Keratinocyte (primary cell): Measurements from ENCODE around the gene MRPL43. TPM values are rescaled to one million over a fixed set of nuclear protein-coding genes. Genes with fewer than 3 reads are reported as not detected.

ENCODE experiments used
- DNase-seq: peaks from one replicate; pipeline ENCODE4 v3.0.0-alpha.2; 2011; ENCODE audit warnings: low read depth, missing footprints, low spot score
- FAIRE-seq: peaks from 2 replicates; lab custom pipeline; 2011; peaks lifted over from hg19 to GRCh38; lab: Jason Lieb, UNC
- H2AFZ ChIP-seq: 2 replicates; pipeline ENCODE4 v1.6.0; 2012; ENCODE audit warnings: low read length, control low read depth, inconsistent platforms; ENCODE audit not compliant: control insufficient read depth
- H3K27ac ChIP-seq: 2 replicates; pipeline ENCODE4 v1.5.1; 2011; ENCODE audit warnings: low read length; ENCODE audit not compliant: control insufficient read depth, insufficient read depth
- H3K27me3 ChIP-seq: 3 replicates; pipeline ENCODE4 v1.6.0; 2011; ENCODE audit warnings: low read length; ENCODE audit not compliant: control insufficient read depth, insufficient read depth; ENCODE audit errors: extremely low read depth
- H3K36me3 ChIP-seq, 2 experiments: 2 replicates in 1 of 2; 3 replicates in 1 of 2; pipeline ENCODE4 v1.5.1; 2011; ENCODE audit warnings: low read length in 2 of 2, mild to moderate bottlenecking in 1 of 2; ENCODE audit not compliant: control insufficient read depth in 2 of 2, insufficient read depth in 2 of 2; ENCODE audit errors: extremely low read depth in 1 of 2
- H3K4me1 ChIP-seq: 3 replicates; pipeline ENCODE4 v1.5.1; 2011; ENCODE audit warnings: low read length; ENCODE audit not compliant: control insufficient read depth, insufficient read depth; ENCODE audit errors: extremely low read depth
- H3K4me2 ChIP-seq: 3 replicates; pipeline ENCODE4 v1.6.0; 2011; ENCODE audit warnings: low read depth, low read length; ENCODE audit not compliant: control insufficient read depth, insufficient read depth; ENCODE audit errors: extremely low read depth
- H3K4me3 ChIP-seq, 3 experiments: fragments of 200-600 bp in 1 of 3; sonication (generic) in 1 of 3; 2 replicates in 2 of 3; 3 replicates in 1 of 3; pipeline ENCODE4 v1.5.1; 2011 to 2016; ENCODE audit warnings: low read length in 3 of 3, mild to moderate bottlenecking in 3 of 3, control low read depth in 2 of 3, inconsistent platforms in 1 of 3, low read depth in 1 of 3, mixed read lengths in 1 of 3, mixed run types in 1 of 3, moderate library complexity in 1 of 3; ENCODE audit not compliant: control insufficient read depth in 2 of 3, insufficient read depth in 2 of 3; ENCODE audit errors: extremely low read depth in 1 of 3
- H3K79me2 ChIP-seq: 2 replicates; pipeline ENCODE4 v1.6.0; 2012; ENCODE audit warnings: low read length; ENCODE audit not compliant: control insufficient read depth, insufficient read depth
- H3K9ac ChIP-seq: 3 replicates; pipeline ENCODE4 v1.6.0; 2011; ENCODE audit warnings: low read length; ENCODE audit not compliant: control insufficient read depth, insufficient read depth; ENCODE audit errors: extremely low read depth
- H3K9me1 ChIP-seq: 3 replicates; pipeline ENCODE4 v1.6.0; 2011; ENCODE audit warnings: low read length; ENCODE audit not compliant: control insufficient read depth, insufficient read depth; ENCODE audit errors: extremely low read depth
- H3K9me3 ChIP-seq: 2 replicates; pipeline ENCODE4 v1.5.1; 2012; ENCODE audit warnings: low read depth, low read length; ENCODE audit not compliant: control insufficient read depth
- H4K20me1 ChIP-seq: 3 replicates; pipeline ENCODE4 v1.6.0; 2011; ENCODE audit warnings: low read length; ENCODE audit not compliant: control insufficient read depth, insufficient read depth; ENCODE audit errors: extremely low read depth
- EZH2 ChIP-seq: IDR thresholded peaks from one replicate; pipeline ENCODE4 v1.6.1; 2012; ENCODE audit warnings: inconsistent platforms, mild to moderate bottlenecking, low read length, moderate library complexity
- dilution Hi-C: fragments of 300-500 bp; cut with MboI; formaldehyde crosslinking; loops from one replicate; pipeline ENCODE4 v1.7.0; 2020; ENCODE audit warnings: low sequenced_read_pairs; ENCODE audit not compliant: extremely low pct_ligation_motif_present
- polyA plus RNA-seq, 5 experiments: library from polyadenylated mRNA; depleted of rRNA in 3 of 5; stranded (reverse) in 3 of 5; stranded (forward) in 1 of 5; unstranded in 1 of 5; fragments of >200 nt; gene quantifications; 1 replicate in 1 of 5; 2 replicates in 3 of 5; 3 replicates in 1 of 5; pipeline versions ENCODE4 v1.2.1 to v1.2.3, GENCODE V29; 2011 to 2012; ENCODE audit warnings: missing spikeins in 2 of 5, low read depth in 1 of 5, low replicate concordance in 1 of 5
- TF ChIP-seq, protein P1 (sequence below), 3 experiments: IDR thresholded peaks in 1 of 3; conservative IDR thresholded peaks in 1 of 3; optimal IDR thresholded peaks in 1 of 3; 2 replicates in 2 of 3; 3 replicates in 1 of 3; pipeline versions ENCODE3 to v1.5.1; 2011; ENCODE audit warnings: low read length in 3 of 3, mild to moderate bottlenecking in 3 of 3, moderate library complexity in 2 of 3, control low read depth in 1 of 3, inconsistent platforms in 1 of 3; ENCODE audit not compliant: insufficient read depth in 2 of 3; ENCODE audit errors: extremely low read depth in 1 of 3

Gene MRPL43
- polyA plus RNA-seq, 1 donor (not counting 4 experiments of a cell fraction or from before 2014, with no cell fraction given): 71.1 TPM

DNA sequence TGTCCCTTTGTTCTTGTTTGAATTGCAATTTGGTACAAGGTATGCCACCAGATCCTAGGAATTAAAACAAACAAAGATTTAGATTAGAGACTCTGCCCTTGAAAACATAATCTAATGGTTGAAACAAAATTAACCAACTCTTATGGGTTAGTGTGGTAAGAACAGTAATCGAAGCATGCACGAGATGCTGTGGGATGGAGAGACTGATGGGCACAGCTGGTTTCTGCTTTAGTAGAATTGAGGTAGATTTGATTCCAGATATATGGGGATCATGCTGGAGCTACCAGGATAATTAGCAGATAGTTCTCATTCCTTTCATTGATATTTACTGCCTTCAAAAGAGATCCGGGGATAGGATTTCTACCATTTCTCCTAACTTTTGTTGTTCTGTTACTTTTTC, 38.4 kb downstream of the MRPL43 start:
- FAIRE-seq (no peak), DNase-seq (no peak)
- Histone ChIP-seq H3K36me3 (peaks cover 3 to 14% of the 10 kb centered on the region in 2 experiments), H3K4me3 (no peak overlapping the region), H3K4me2 (no peak overlapping the region), H4K20me1 (no peaks in the 10 kb centered on the region), H3K4me1 (no peaks in the 10 kb centered on the region), H3K27ac (no peak overlapping the region), H3K79me2 (no peaks in the 10 kb centered on the region), H3K9ac (no peak overlapping the region), H3K9me3 (no peaks in the 10 kb centered on the region), H3K9me1 (no peaks in the 10 kb centered on the region), H2AFZ (no peak overlapping the region), H3K27me3 (no peaks in the 10 kb centered on the region)
- no peak for TF ChIP-seq EZH2
- TF ChIP-seq, protein P1, sequence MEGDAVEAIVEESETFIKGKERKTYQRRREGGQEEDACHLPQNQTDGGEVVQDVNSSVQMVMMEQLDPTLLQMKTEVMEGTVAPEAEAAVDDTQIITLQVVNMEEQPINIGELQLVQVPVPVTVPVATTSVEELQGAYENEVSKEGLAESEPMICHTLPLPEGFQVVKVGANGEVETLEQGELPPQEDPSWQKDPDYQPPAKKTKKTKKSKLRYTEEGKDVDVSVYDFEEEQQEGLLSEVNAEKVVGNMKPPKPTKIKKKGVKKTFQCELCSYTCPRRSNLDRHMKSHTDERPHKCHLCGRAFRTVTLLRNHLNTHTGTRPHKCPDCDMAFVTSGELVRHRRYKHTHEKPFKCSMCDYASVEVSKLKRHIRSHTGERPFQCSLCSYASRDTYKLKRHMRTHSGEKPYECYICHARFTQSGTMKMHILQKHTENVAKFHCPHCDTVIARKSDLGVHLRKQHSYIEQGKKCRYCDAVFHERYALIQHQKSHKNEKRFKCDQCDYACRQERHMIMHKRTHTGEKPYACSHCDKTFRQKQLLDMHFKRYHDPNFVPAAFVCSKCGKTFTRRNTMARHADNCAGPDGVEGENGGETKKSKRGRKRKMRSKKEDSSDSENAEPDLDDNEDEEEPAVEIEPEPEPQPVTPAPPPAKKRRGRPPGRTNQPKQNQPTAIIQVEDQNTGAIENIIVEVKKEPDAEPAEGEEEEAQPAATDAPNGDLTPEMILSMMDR (optimal IDR thresholded peaks at IDR 0.05 in 1 of 3, IDR thresholded peaks at IDR 0.05 in 1 of 3, conservative IDR thresholded peaks at IDR 0.05 in 1 of 3; ENCODE audit: extremely low read depth in 1 of 3, insufficient read depth in 2 of 3, low read length in 3 of 3): no peak
- dilution Hi-C loops: no loop called here

DNA sequence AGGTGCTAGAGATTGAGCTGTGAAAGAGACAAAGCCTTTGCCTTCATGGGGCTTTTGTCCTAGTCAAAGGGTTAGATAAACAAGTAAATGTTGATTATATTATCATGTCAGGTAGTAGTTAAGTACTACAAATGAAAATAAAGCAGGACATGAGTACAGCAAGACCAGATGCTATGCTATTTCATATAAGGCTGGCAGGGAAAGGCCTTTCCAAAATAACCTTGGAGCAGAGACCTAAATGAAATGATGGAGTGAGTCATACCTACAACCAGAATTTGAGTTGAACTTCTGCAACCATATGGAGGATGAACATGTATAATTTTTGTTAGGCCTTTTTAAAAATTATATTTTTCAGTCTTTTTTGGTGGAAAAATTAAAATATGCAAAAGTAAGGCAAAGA, 41.5 kb downstream of the MRPL43 start:
- Histone ChIP-seq H4K20me1 (no peaks in the 10 kb centered on the region), H3K36me3 (peaks cover 4 to 12% of the 10 kb centered on the region in 2 experiments)

More for the DNA sequence above, 41.5 kb downstream of the MRPL43 start:
- no peaks in the 10 kb centered on the region for H3K9me1 ChIP-seq
- no peak overlapping the region for H2AFZ ChIP-seq
- H3K27me3 ChIP-seq: no peaks in the 10 kb centered on the region
- TF ChIP-seq, protein P1 (optimal IDR thresholded peaks at IDR 0.05 in 1 of 3, IDR thresholded peaks at IDR 0.05 in 1 of 3, conservative IDR thresholded peaks at IDR 0.05 in 1 of 3; ENCODE audit: extremely low read depth in 1 of 3, insufficient read depth in 2 of 3, low read length in 3 of 3): no peak
- TF ChIP-seq EZH2: no peak
- no peak for FAIRE-seq
- H3K9me3 ChIP-seq: no peaks in the 10 kb centered on the region
- no peak overlapping the region for H3K4me3 ChIP-seq
- DNase-seq: no peak
- H3K27ac ChIP-seq: no peak overlapping the region
- H3K4me2 ChIP-seq: no peak overlapping the region
- no peaks in the 10 kb centered on the region for H3K4me1 ChIP-seq
- no peaks in the 10 kb centered on the region for H3K79me2 ChIP-seq
- dilution Hi-C loops: no loop called here
- H3K9ac ChIP-seq: no peak overlapping the region
